Neuronal stem cell (in vitro differentiated cells): ENCODE measurements around the gene ATG101.

ENCODE experiments used
- DNase-seq: peaks from one replicate; pipeline ENCODE4 v3.0.0-alpha.2; 2013; ENCODE audit warnings: low spot score
- H2AFZ ChIP-seq: one replicate; pipeline ENCODE4 v1.6.1; 2013; ENCODE audit warnings: mild to moderate bottlenecking, low read length, inconsistent platforms
- H2AK5ac ChIP-seq: 2 replicates; pipeline ENCODE4 v1.6.1; 2013; ENCODE audit warnings: low read depth, mild to moderate bottlenecking, inconsistent platforms, low read length, moderate library complexity, mixed read lengths
- H2BK120ac ChIP-seq: 2 replicates; pipeline ENCODE4 v1.6.1; 2013; ENCODE audit warnings: low read depth, mild to moderate bottlenecking, inconsistent platforms, low read length, moderate library complexity, mixed read lengths
- H2BK12ac ChIP-seq: one replicate; pipeline ENCODE4 v1.6.1; 2013; ENCODE audit warnings: low read length, inconsistent platforms
- H2BK15ac ChIP-seq: 2 replicates; pipeline ENCODE4 v1.6.1; 2013; ENCODE audit warnings: mild to moderate bottlenecking, low read length, inconsistent platforms, mixed read lengths
- H2BK5ac ChIP-seq: one replicate; pipeline ENCODE4 v1.6.1; 2013; ENCODE audit warnings: inconsistent platforms, mild to moderate bottlenecking, low read length, moderate library complexity
- H3K14ac ChIP-seq: one replicate; pipeline ENCODE4 v1.6.1; 2013; ENCODE audit warnings: low read length, inconsistent platforms
- H3K18ac ChIP-seq: 2 replicates; pipeline ENCODE4 v1.6.1; 2013; ENCODE audit warnings: low read length, inconsistent platforms
- H3K23ac ChIP-seq: 2 replicates; pipeline ENCODE4 v1.6.1; 2013; ENCODE audit warnings: low read depth, mild to moderate bottlenecking, mixed read lengths, low read length, inconsistent platforms; ENCODE audit not compliant: poor library complexity
- H3K27ac ChIP-seq: replicated peaks from 3 replicates; pipeline ENCODE4 v1.5.1; 2013; ENCODE audit warnings: low read length, inconsistent platforms
- H3K27me3 ChIP-seq, 3 experiments: 2 replicates each; pipeline ENCODE4 v1.6.1; 2013; ENCODE audit warnings: low read length in 3 of 3, mild to moderate bottlenecking in 2 of 3, inconsistent platforms in 1 of 3, low read depth in 1 of 3, mixed read lengths in 1 of 3, moderate library complexity in 1 of 3; ENCODE audit not compliant: control insufficient read depth in 3 of 3, insufficient read depth in 3 of 3
- H3K36me3 ChIP-seq, 2 donors: replicated peaks in 1 of 2; 2 replicates each; pipeline ENCODE4 v1.6.1; 2013; ENCODE audit warnings: low read length in 2 of 2; ENCODE audit not compliant: control insufficient read depth in 2 of 2, insufficient read depth in 2 of 2
- H3K4ac ChIP-seq: 2 replicates; pipeline ENCODE4 v1.6.1; 2013; ENCODE audit warnings: inconsistent platforms, mild to moderate bottlenecking, low read length, moderate library complexity
- H3K4me1 ChIP-seq, 2 donors: 1 replicate in 1 of 2; 2 replicates in 1 of 2; pipeline ENCODE4 v1.6.1; 2013; ENCODE audit warnings: low read length in 2 of 2, low read depth in 1 of 2; ENCODE audit not compliant: control insufficient read depth in 2 of 2, insufficient read depth in 1 of 2
- H3K4me2 ChIP-seq: one replicate; pipeline ENCODE4 v1.6.1; 2013; ENCODE audit warnings: mild to moderate bottlenecking, low read length, inconsistent platforms; ENCODE audit not compliant: insufficient read depth, poor library complexity, severe bottlenecking
- H3K4me3 ChIP-seq, 2 donors: 2 replicates each; pipeline ENCODE4 v1.5.1; 2013; ENCODE audit warnings: low read length in 2 of 2, mild to moderate bottlenecking in 2 of 2, inconsistent platforms in 1 of 2, moderate library complexity in 1 of 2
- H3K79me1 ChIP-seq: one replicate; pipeline ENCODE4 v1.6.1; 2013; ENCODE audit warnings: low read depth, mild to moderate bottlenecking, inconsistent platforms, low read length, moderate library complexity
- H3K9ac ChIP-seq: one replicate; pipeline ENCODE4 v1.6.1; 2013; ENCODE audit warnings: mild to moderate bottlenecking, low read depth, low read length, inconsistent platforms; ENCODE audit not compliant: poor library complexity
- H3K9me3 ChIP-seq, 2 donors: replicated peaks in 1 of 2; 2 replicates each; pipeline versions ENCODE3 to v1.6.1; 2013; ENCODE audit warnings: low read length in 2 of 2, mild to moderate bottlenecking in 2 of 2, inconsistent platforms in 1 of 2, low read depth in 1 of 2, mixed read lengths in 1 of 2, moderate library complexity in 1 of 2; ENCODE audit not compliant: control insufficient read depth in 2 of 2, insufficient read depth in 1 of 2
- H4K8ac ChIP-seq: one replicate; pipeline ENCODE4 v1.6.1; 2013; ENCODE audit warnings: low read depth, mild to moderate bottlenecking, inconsistent platforms, low read length, moderate library complexity
- H4K91ac ChIP-seq: one replicate; pipeline ENCODE4 v1.6.1; 2013; ENCODE audit warnings: low read length, low read depth, mild to moderate bottlenecking, inconsistent platforms; ENCODE audit not compliant: poor library complexity
- WGBS, 2 donors: extraction: QIAGEN DNeasy Blood & Tissue Kit; methylation state at CpG; one replicate each; pipeline ENCODE4 v1.1.7; 2013; ENCODE audit warnings: missing lambda C conversion rate in 2 of 2, mixed read lengths in 1 of 2; ENCODE audit not compliant: insufficient read length in 2 of 2, insufficient replicate concordance in 1 of 2; ENCODE audit errors: extremely low coverage in 2 of 2; 5-methylcytosine and 5-hydroxymethylcytosine counted together

Gene ATG101

GRCh38 chr12:52027085-52027843 lies 42.5 kb upstream of the ATG101 start:
- Histone ChIP-seq H3K4me3 (no peak overlapping the region), H3K79me1 (no peaks in the 10 kb centered on the region), H2BK120ac (no peak overlapping the region), H2BK5ac (peak overlapping the region; percentile 31), H3K9ac (no peak overlapping the region), H3K4me2 (no peak overlapping the region), H3K27ac (no peak overlapping the region), H4K8ac (peak overlapping the region; percentile 19), H3K27me3 (peaks cover 0 to 17% (median 13%) of the 10 kb centered on the region in 3 experiments), H4K91ac (peak overlapping the region; percentile 47), H3K9me3 (no peaks in the 10 kb centered on the region), H3K4me1 (peaks cover 24 to 26% of the 10 kb centered on the region in 2 donors), H3K4ac (no peak overlapping the region), H2AK5ac (peak overlapping the region; percentile 28), H3K14ac (no peak overlapping the region), H3K18ac (peak overlapping the region; percentile 85), H2AFZ (peak overlapping the region; percentile 65), H2BK12ac (no peak overlapping the region), H3K23ac (peak overlapping the region; percentile 19), H3K36me3 (no peaks in the 10 kb centered on the region), H2BK15ac (peak overlapping the region; percentile 49)
- no peak for DNase-seq
- WGBS, 2 donors, result no CpG with 5 or more reads among the region's 12 CpGs

- no peak overlapping the region for H2BK5ac ChIP-seq
- no peak overlapping the region for H3K4me3 ChIP-seq
- peaks cover 20 to 26% of the 10 kb centered on the region in 2 donors for H3K4me1 ChIP-seq
- no peak overlapping the region for H2BK120ac ChIP-seq
- peaks cover 0 to 14% (median 3%) of the 10 kb centered on the region in 3 experiments for H3K27me3 ChIP-seq
- peak; percentile 83 for DNase-seq
- no peaks in the 10 kb centered on the region for H3K36me3 ChIP-seq
- no peak overlapping the region for H3K14ac ChIP-seq
- peak overlapping the region; percentile 35 for H2BK12ac ChIP-seq
- H4K8ac ChIP-seq, result no peak overlapping the region
- peak overlapping the region; percentile 66 for H3K27ac ChIP-seq
- no peak overlapping the region for H2AFZ ChIP-seq
- no peak overlapping the region for H3K23ac ChIP-seq
- no peak overlapping the region for H4K91ac ChIP-seq
- no peak overlapping the region for H3K9ac ChIP-seq
- peak overlapping the region; percentile 53 for H3K18ac ChIP-seq
- H2AK5ac ChIP-seq, result no peak overlapping the region
- WGBS, 2 donors, result no CpG with 5 or more reads among the region's 4 CpGs
- H3K4ac ChIP-seq, result no peak overlapping the region
- H3K79me1 ChIP-seq, result no peaks in the 10 kb centered on the region
- no peaks in the 10 kb centered on the region for H3K9me3 ChIP-seq
- H2BK15ac ChIP-seq, result no peak overlapping the region
- peak overlapping the region; percentile 38 for H3K4me2 ChIP-seq
These were observed 40.1 kb upstream of the ATG101 start for GRCh38 chr12:52029685-52030084.

DNA sequence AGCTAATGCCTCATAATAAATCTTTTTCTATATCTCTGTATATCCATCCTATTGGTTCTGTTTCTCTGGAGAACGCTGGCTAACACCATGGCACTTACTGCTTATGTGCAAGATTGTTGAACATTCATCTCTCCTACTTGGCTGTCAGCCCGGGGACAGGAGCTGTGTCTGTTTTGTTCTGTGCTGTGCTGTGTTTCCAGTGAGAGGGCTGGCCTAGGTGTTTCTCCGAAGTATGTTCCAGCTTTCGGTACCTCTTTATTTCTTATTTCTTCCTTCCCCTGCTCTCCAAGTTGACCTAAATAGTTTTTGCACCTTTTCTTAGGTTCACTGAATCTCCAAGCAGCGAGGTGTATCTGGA lies 37.4 kb upstream of the ATG101 start:
- no peak overlapping the region for H4K8ac ChIP-seq
- H2BK12ac ChIP-seq, result no peak overlapping the region
- peak overlapping the region; percentile 10 for H3K27ac ChIP-seq
- H3K18ac ChIP-seq, result no peak overlapping the region
- DNase-seq, result no peak
- H3K9ac ChIP-seq, result no peak overlapping the region
- H3K27me3 ChIP-seq, result peaks cover 0 to 28% (median 8%) of the 10 kb centered on the region in 3 experiments
- no peak overlapping the region for H3K23ac ChIP-seq
- H2AFZ ChIP-seq, result peak overlapping the region; percentile 92
- no peak overlapping the region for H2BK5ac ChIP-seq
- no peaks in the 10 kb centered on the region for H3K79me1 ChIP-seq
- no peaks in the 10 kb centered on the region for H3K36me3 ChIP-seq
- H3K4me3 ChIP-seq, result peak overlapping the region in 1 of 2 donors; percentile 14
- peak overlapping the region; percentile 22 for H2AK5ac ChIP-seq
- H2BK15ac ChIP-seq, result no peak overlapping the region
- H3K9me3 ChIP-seq, result no peaks in the 10 kb centered on the region
- no peak overlapping the region for H3K14ac ChIP-seq
- H3K4ac ChIP-seq, result no peak overlapping the region
- peaks cover 12 to 21% of the 10 kb centered on the region in 2 donors for H3K4me1 ChIP-seq
- no peak overlapping the region for H2BK120ac ChIP-seq
- H4K91ac ChIP-seq, result no peak overlapping the region
- H3K4me2 ChIP-seq, result peak overlapping the region; percentile 50
- WGBS, 2 donors, result no CpG with 5 or more reads among the region's 5 CpGs

DNA sequence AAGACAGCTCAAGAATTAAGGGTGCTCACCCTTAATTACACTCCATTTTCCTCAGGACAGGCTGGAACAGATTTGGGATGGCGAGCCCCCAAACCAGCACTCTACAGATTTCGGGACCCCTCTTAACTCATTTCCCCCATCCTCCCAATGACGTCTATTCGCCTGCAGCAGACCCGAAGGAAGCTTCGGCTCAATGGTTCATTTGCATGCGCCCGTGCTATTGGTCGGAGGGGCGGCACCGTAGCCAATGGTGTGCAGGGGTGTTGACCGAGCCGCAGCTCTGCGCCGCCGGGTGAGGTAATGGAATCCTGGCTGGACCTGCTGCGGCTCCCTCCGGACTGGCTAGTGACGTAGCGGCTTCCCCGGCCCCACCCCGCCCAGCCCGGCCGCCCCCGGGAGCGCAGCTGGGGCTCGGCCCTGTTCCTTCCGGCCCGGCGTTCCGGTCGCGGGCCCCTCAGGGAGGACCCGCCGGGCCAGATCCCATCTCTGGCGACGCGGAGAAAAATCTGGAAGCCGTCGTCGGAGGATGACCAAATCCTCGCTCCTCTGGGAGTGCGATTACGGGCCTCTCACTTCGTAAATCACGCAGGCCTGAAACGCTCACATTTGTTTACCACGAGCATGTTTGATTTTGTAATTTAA lies 36.9 kb upstream of the ATG101 start:
- Histone ChIP-seq H4K91ac (no peak overlapping the region), H3K23ac (no peak overlapping the region), H3K18ac (peak overlapping the region; percentile 84), H3K27ac (peak overlapping the region; percentile 45), H2AFZ (peak overlapping the region; percentile 92), H3K36me3 (no peaks in the 10 kb centered on the region), H3K4me2 (peak overlapping the region; percentile 59), H2BK15ac (peak overlapping the region; percentile 50), H2AK5ac (peak overlapping the region; percentile 88), H3K9me3 (no peaks in the 10 kb centered on the region), H2BK12ac (no peak overlapping the region), H3K4me3 (peak overlapping the region; percentile 33 to 58), H3K4me1 (peaks cover 12 to 19% of the 10 kb centered on the region in 2 donors), H3K27me3 (peaks cover 0 to 26% (median 8%) of the 10 kb centered on the region in 3 experiments), H3K9ac (no peak overlapping the region), H2BK5ac (no peak overlapping the region), H3K14ac (no peak overlapping the region), H4K8ac (no peak overlapping the region), H3K79me1 (no peaks in the 10 kb centered on the region), H2BK120ac (no peak overlapping the region), H3K4ac (no peak overlapping the region)
- no CpG with 5 or more reads among the region's 48 CpGs for WGBS, 2 donors
- peak; percentile 92 for DNase-seq
